GM23248 (cell line): ENCODE measurements around the gene LANCL3.

Experiments
- EZH2 ChIP-seq: fragments of 200-600 bp; sonication (generic); IDR thresholded peaks from 2 replicates; pipeline ENCODE4 v1.6.1; 2018; ENCODE audit warnings: antibody characterized with exemption, mild to moderate bottlenecking; ENCODE audit not compliant: insufficient read depth, poor library complexity, severe bottlenecking
- EZH2phosphoT487 ChIP-seq: fragments of 200-600 bp; sonication (generic); IDR thresholded peaks from 2 replicates; pipeline ENCODE4 v1.6.1; 2018; ENCODE audit warnings: antibody characterized with exemption, moderate library complexity, mild to moderate bottlenecking, low read depth; ENCODE audit not compliant: insufficient read depth

GRCh38 chrX:37686369-37686995 lies 115.0 kb downstream of the LANCL3 start:
- TF ChIP-seq EZH2 (no peak), EZH2phosphoT487 (no peak)
